Tibial nerve (tissue), 4 donors: ENCODE results near the gene ADCY2.

ENCODE experiments used
- CTCF ChIP-seq, 5 experiments: fragments of 200-600 bp in 3 of 5; fragments of 450-650 bp in 2 of 5; sonication (generic) in 3 of 5; IDR thresholded peaks; one replicate each; pipeline ENCODE4 v1.5.1; 2016 to 2019; ENCODE audit warnings: antibody characterized with exemption in 5 of 5, mild to moderate bottlenecking in 3 of 5, moderate library complexity in 2 of 5
- EP300 ChIP-seq, 2 donors: sonication (generic); formaldehyde crosslinking; IDR thresholded peaks; one replicate each; pipeline ENCODE4 v1.6.1; 2017; ENCODE audit warnings: antibody characterized with exemption in 2 of 2, mild to moderate bottlenecking in 1 of 2
- POLR2A ChIP-seq, 2 donors: fragments of 450-650 bp; IDR thresholded peaks; one replicate each; pipeline ENCODE4 v1.6.1; 2017; ENCODE audit warnings: antibody characterized with exemption in 2 of 2, mild to moderate bottlenecking in 2 of 2, moderate library complexity in 2 of 2

- TF ChIP-seq CTCF (IDR thresholded peaks at IDR 0.05) (no peak), EP300 (IDR thresholded peaks at IDR 0.05) (no peak), POLR2A (IDR thresholded peaks at IDR 0.05) (no peak)
These were observed 16.5 kb downstream of the ADCY2 start for GRCh38 chr5:7412409-7412808.
